Measurements from ENCODE around the gene POLR1G. TPM values are rescaled to one million over a fixed set of nuclear protein-coding genes. Genes with fewer than 3 reads are reported as not detected.

Gene POLR1G
- total and polyA plus RNA-seq, 9 of the 15 experiments (the other 6 are each of a cell fraction or from before 2014, with no cell fraction given), result 3.0 to 50.1 (median 27.4) TPM

DNA sequence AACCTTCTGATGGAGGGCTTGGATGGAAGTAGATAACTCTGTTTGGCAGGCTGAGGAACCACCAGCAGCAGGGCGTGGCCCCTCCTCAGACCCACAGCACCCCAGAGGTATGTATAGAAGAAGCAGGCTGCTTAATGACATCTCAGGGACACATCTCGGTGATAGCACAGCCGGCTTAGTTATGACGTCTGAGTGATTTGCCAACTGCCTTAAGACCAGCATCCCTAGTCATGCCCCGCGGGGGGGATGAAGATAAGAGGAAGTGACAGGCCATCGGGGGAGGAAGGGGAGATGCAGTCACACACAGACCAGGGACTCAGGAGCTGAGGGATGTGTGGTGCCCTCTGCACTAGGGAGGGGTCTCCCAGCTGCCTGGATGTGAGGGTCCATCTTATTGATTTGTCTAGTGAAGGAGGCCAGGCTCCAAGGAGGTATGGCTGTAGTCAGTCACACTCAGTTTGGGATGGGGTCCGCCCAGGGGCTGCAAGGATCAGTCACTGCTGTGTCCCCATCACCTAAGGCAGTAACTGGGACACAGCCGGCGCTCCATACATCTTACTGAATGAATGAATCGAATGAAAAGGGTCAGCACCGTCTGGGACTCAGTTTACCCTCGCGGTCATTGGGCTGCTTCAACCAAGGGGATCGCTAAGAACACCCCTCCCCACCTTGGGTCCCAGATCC is 36.5 kb downstream of the POLR1G start (continued):
- TF ChIP-seq, protein P1, sequence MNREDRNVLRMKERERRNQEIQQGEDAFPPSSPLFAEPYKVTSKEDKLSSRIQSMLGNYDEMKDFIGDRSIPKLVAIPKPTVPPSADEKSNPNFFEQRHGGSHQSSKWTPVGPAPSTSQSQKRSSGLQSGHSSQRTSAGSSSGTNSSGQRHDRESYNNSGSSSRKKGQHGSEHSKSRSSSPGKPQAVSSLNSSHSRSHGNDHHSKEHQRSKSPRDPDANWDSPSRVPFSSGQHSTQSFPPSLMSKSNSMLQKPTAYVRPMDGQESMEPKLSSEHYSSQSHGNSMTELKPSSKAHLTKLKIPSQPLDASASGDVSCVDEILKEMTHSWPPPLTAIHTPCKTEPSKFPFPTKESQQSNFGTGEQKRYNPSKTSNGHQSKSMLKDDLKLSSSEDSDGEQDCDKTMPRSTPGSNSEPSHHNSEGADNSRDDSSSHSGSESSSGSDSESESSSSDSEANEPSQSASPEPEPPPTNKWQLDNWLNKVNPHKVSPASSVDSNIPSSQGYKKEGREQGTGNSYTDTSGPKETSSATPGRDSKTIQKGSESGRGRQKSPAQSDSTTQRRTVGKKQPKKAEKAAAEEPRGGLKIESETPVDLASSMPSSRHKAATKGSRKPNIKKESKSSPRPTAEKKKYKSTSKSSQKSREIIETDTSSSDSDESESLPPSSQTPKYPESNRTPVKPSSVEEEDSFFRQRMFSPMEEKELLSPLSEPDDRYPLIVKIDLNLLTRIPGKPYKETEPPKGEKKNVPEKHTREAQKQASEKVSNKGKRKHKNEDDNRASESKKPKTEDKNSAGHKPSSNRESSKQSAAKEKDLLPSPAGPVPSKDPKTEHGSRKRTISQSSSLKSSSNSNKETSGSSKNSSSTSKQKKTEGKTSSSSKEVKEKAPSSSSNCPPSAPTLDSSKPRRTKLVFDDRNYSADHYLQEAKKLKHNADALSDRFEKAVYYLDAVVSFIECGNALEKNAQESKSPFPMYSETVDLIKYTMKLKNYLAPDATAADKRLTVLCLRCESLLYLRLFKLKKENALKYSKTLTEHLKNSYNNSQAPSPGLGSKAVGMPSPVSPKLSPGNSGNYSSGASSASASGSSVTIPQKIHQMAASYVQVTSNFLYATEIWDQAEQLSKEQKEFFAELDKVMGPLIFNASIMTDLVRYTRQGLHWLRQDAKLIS (CRISPR knock-in tag; IDR thresholded peaks at IDR 0.05), result no peak
- TF ChIP-seq BCOR (IDR thresholded peaks at IDR 0.05) (peak; percentile 66), TEAD1 (CRISPR knock-in tag; IDR thresholded peaks at IDR 0.05) (peak; percentile 25 to 51; a peak in 1 of 4 replicates), HDAC6 (IDR thresholded peaks at IDR 0.05; ENCODE audit: low read depth, low read length) (no peak), CREM (IDR thresholded peaks at IDR 0.05; ENCODE audit: low read depth) (peak; percentile 98), ESRRA (IDR thresholded peaks at IDR 0.05; ENCODE audit: borderline replicate concordance, low read depth) (peak; percentile 61; the same call in 1 of the 2 replicates), SPI1 (IDR thresholded peaks at IDR 0.05; ENCODE audit: borderline replicate concordance, low read depth, low read length) (peak; percentile 98), ZSCAN29 (IDR thresholded peaks at IDR 0.05) (no peak), KLF10 (CRISPR knock-in tag; IDR thresholded peaks at IDR 0.05) (no peak), ZNF76 (CRISPR knock-in tag; IDR thresholded peaks at IDR 0.05; ENCODE audit: borderline replicate concordance) (no peak), ZC3H4 (CRISPR knock-in tag; IDR thresholded peaks at IDR 0.05; ENCODE audit: borderline replicate concordance) (no peak), ZSCAN32 (CRISPR knock-in tag; IDR thresholded peaks at IDR 0.05) (no peak), TRIM28 (IDR thresholded peaks at IDR 0.05) (peak; percentile 25; the same call in 1 of the 2 replicates), ARNT (IDR thresholded peaks at IDR 0.05) (peak; percentile 7 to 15; a peak in 1 of 4 replicates)
- TF ChIP-seq, protein P2, sequence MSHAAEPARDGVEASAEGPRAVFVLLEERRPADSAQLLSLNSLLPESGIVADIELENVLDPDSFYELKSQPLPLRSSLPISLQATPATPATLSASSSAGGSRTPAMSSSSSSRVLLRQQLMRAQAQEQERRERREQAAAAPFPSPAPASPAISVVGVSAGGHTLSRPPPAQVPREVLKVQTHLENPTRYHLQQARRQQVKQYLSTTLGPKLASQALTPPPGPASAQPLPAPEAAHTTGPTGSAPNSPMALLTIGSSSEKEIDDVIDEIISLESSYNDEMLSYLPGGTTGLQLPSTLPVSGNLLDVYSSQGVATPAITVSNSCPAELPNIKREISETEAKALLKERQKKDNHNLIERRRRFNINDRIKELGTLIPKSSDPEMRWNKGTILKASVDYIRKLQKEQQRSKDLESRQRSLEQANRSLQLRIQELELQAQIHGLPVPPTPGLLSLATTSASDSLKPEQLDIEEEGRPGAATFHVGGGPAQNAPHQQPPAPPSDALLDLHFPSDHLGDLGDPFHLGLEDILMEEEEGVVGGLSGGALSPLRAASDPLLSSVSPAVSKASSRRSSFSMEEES (CRISPR knock-in tag; IDR thresholded peaks at IDR 0.05), result no peak
- TF ChIP-seq, protein P3, sequence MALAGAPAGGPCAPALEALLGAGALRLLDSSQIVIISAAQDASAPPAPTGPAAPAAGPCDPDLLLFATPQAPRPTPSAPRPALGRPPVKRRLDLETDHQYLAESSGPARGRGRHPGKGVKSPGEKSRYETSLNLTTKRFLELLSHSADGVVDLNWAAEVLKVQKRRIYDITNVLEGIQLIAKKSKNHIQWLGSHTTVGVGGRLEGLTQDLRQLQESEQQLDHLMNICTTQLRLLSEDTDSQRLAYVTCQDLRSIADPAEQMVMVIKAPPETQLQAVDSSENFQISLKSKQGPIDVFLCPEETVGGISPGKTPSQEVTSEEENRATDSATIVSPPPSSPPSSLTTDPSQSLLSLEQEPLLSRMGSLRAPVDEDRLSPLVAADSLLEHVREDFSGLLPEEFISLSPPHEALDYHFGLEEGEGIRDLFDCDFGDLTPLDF (CRISPR knock-in tag; IDR thresholded peaks at IDR 0.05), result no peak
- TF ChIP-seq, protein P4, sequence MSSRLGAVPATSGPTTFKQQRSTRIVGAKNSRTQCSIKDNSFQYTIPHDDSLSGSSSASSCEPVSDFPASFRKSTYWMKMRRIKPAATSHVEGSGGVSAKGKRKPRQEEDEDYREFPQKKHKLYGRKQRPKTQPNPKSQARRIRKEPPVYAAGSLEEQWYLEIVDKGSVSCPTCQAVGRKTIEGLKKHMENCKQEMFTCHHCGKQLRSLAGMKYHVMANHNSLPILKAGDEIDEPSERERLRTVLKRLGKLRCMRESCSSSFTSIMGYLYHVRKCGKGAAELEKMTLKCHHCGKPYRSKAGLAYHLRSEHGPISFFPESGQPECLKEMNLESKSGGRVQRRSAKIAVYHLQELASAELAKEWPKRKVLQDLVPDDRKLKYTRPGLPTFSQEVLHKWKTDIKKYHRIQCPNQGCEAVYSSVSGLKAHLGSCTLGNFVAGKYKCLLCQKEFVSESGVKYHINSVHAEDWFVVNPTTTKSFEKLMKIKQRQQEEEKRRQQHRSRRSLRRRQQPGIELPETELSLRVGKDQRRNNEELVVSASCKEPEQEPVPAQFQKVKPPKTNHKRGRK (tag; IDR thresholded peaks at IDR 0.05), result no peak
- TF ChIP-seq, protein P5, sequence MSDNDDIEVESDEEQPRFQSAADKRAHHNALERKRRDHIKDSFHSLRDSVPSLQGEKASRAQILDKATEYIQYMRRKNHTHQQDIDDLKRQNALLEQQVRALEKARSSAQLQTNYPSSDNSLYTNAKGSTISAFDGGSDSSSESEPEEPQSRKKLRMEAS (CRISPR knock-in tag; IDR thresholded peaks at IDR 0.05), result no peak

Measured in K562 (cell line).